GM23338 (cell line): ENCODE measurements around the gene HS6ST3. TPM values are rescaled to one million over a fixed set of nuclear protein-coding genes. Genes with fewer than 3 reads are reported as not detected.

Source experiments
- CREB1 ChIP-seq: fragments of 250-450 bp; sonication (Bioruptor Pico); IDR thresholded peaks from 2 replicates; pipeline ENCODE4 v1.5.0; 2020; ENCODE audit warnings: low read depth, mild to moderate bottlenecking, moderate library complexity
- CTCF ChIP-seq, 2 experiments: fragments of 200-600 bp in 1 of 2; sonication (generic) in 1 of 2; conservative IDR thresholded peaks; 2 replicates each; pipeline versions ENCODE4 v1.5.1 to v1.6.1; 2016 to 2017; ENCODE audit warnings: antibody characterized with exemption in 2 of 2, low read depth in 2 of 2, mild to moderate bottlenecking in 2 of 2, moderate library complexity in 1 of 2
- EZH2phosphoT487 ChIP-seq: fragments of 200-600 bp; sonication (generic); IDR thresholded peaks from one replicate; pipeline ENCODE4 v1.8.1; 2018; ENCODE audit warnings: antibody characterized with exemption; ENCODE audit not compliant: unreplicated experiment
- JUNB ChIP-seq: IDR thresholded peaks from one replicate; pipeline ENCODE4 v1.6.1; 2016; ENCODE audit warnings: antibody characterized with exemption; ENCODE audit not compliant: unreplicated experiment
- NANOG ChIP-seq: IDR thresholded peaks from 2 replicates; pipeline ENCODE4 v1.6.1; 2016; ENCODE audit warnings: antibody characterized with exemption, borderline replicate concordance
- STAT1 ChIP-seq: IDR thresholded peaks from one replicate; pipeline ENCODE4 v1.6.1; 2016; ENCODE audit warnings: antibody characterized with exemption; ENCODE audit not compliant: unreplicated experiment
- ZNF114 ChIP-seq: fragments of 250-450 bp; sonication (Bioruptor Pico); IDR thresholded peaks from 2 replicates; pipeline ENCODE4 v1.5.0; 2020; ENCODE audit warnings: mild to moderate bottlenecking, moderate library complexity
- ZNF331 ChIP-seq: fragments of 250-450 bp; sonication (Bioruptor Pico); IDR thresholded peaks from 2 replicates; pipeline ENCODE4 v1.5.0; 2020; ENCODE audit warnings: low read depth, mild to moderate bottlenecking, moderate library complexity
- polyA plus RNA-seq: library from polyadenylated mRNA; unstranded; fragments of >200 nt; fragmentation: Nextera tagmentation; extraction: Ambion mirVana; gene quantifications from 2 replicates; pipeline ENCODE4 v1.2.1, GENCODE V29; 2016
- total RNA-seq: library from RNA; depleted of rRNA; stranded (reverse); fragments of >200 nt; shearing (Covaris generic); gene quantifications from 2 replicates; pipeline ENCODE4 v1.2.3, GENCODE V29; 2014
- TF ChIP-seq, protein P1 (sequence below): fragments of 250-450 bp; sonication (Bioruptor Pico); IDR thresholded peaks from 2 replicates; pipeline ENCODE4 v1.5.0; 2020; ENCODE audit warnings: mild to moderate bottlenecking, moderate library complexity

The HS6ST3 gene
- total and polyA plus RNA-seq, 2 experiments from 2014 or later, result 0.52 to 0.80 TPM

GRCh38 chr13:96849091-96849490, 759.2 kb downstream of the HS6ST3 start (continued):
- TF ChIP-seq, protein P1, sequence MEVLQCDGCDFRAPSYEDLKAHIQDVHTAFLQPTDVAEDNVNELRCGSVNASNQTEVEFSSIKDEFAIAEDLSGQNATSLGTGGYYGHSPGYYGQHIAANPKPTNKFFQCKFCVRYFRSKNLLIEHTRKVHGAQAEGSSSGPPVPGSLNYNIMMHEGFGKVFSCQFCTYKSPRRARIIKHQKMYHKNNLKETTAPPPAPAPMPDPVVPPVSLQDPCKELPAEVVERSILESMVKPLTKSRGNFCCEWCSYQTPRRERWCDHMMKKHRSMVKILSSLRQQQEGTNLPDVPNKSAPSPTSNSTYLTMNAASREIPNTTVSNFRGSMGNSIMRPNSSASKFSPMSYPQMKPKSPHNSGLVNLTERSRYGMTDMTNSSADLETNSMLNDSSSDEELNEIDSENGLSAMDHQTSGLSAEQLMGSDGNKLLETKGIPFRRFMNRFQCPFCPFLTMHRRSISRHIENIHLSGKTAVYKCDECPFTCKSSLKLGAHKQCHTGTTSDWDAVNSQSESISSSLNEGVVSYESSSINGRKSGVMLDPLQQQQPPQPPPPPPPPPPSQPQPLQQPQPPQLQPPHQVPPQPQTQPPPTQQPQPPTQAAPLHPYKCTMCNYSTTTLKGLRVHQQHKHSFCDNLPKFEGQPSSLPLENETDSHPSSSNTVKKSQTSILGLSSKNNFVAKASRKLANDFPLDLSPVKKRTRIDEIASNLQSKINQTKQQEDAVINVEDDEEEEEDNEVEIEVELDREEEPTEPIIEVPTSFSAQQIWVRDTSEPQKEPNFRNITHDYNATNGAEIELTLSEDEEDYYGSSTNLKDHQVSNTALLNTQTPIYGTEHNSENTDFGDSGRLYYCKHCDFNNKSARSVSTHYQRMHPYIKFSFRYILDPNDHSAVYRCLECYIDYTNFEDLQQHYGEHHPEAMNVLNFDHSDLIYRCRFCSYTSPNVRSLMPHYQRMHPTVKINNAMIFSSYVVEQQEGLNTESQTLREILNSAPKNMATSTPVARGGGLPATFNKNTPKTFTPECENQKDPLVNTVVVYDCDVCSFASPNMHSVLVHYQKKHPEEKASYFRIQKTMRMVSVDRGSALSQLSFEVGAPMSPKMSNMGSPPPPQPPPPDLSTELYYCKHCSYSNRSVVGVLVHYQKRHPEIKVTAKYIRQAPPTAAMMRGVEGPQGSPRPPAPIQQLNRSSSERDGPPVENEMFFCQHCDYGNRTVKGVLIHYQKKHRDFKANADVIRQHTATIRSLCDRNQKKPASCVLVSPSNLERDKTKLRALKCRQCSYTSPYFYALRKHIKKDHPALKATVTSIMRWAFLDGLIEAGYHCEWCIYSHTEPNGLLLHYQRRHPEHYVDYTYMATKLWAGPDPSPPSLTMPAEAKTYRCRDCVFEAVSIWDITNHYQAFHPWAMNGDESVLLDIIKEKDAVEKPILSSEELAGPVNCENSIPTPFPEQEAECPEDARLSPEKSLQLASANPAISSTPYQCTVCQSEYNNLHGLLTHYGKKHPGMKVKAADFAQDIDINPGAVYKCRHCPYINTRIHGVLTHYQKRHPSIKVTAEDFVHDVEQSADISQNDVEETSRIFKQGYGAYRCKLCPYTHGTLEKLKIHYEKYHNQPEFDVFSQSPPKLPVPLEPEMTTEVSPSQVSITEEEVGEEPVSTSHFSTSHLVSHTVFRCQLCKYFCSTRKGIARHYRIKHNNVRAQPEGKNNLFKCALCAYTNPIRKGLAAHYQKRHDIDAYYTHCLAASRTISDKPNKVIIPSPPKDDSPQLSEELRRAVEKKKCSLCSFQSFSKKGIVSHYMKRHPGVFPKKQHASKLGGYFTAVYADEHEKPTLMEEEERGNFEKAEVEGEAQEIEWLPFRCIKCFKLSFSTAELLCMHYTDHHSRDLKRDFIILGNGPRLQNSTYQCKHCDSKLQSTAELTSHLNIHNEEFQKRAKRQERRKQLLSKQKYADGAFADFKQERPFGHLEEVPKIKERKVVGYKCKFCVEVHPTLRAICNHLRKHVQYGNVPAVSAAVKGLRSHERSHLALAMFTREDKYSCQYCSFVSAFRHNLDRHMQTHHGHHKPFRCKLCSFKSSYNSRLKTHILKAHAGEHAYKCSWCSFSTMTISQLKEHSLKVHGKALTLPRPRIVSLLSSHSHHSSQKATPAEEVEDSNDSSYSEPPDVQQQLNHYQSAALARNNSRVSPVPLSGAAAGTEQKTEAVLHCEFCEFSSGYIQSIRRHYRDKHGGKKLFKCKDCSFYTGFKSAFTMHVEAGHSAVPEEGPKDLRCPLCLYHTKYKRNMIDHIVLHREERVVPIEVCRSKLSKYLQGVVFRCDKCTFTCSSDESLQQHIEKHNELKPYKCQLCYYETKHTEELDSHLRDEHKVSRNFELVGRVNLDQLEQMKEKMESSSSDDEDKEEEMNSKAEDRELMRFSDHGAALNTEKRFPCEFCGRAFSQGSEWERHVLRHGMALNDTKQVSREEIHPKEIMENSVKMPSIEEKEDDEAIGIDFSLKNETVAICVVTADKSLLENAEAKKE (CRISPR knock-in tag), result no peak
- TF ChIP-seq CTCF (conservative IDR thresholded peaks at IDR 0.05; ENCODE audit: low read depth in 2 of 2) (no peak), EZH2phosphoT487 (no peak), ZNF331 (CRISPR knock-in tag) (no peak), STAT1 (no peak), NANOG (no peak), CREB1 (CRISPR knock-in tag) (no peak), ZNF114 (CRISPR knock-in tag) (no peak), JUNB (no peak)
